WI38 (cell line): Measurements from ENCODE around the gene TMC7.
A peak's percentile ranks its signal among the peaks of the same experiment; 100 is the strongest.

Experiments used
- H3K4me3 ChIP-seq: 2 replicates; pipeline ENCODE4 v1.5.1; 2011; ENCODE audit warnings: low read depth, mild to moderate bottlenecking, control low read depth, low read length
- CTCF ChIP-seq: IDR thresholded peaks from 2 replicates; pipeline ENCODE4 v1.5.1; 2012; ENCODE audit warnings: low read depth, mild to moderate bottlenecking, control low read depth, low read length

TMC7 gene

GRCh38 chr16:18983565-18984434 is at the start of gene TMC7:
TMC7 (plus strand) TSS chr16:18983934; CDS start chr16:18984064, 130 bp downstream.
- H3K4me3 ChIP-seq, result peak within 1 kb of the TSS; percentile 63
- peak; percentile 79 for TF ChIP-seq CTCF

- TF ChIP-seq CTCF, result no peak
- no peak overlapping the region for H3K4me3 ChIP-seq
These were observed 46.9 kb upstream of the TMC7 start for GRCh38 chr16:18936727-18937340.

GRCh38 chr16:18937390-18937789 is 46.3 kb upstream of the TMC7 start:
- no peak for TF ChIP-seq CTCF

GRCh38 chr16:18938986-18939385 is 44.7 kb upstream of the TMC7 start:
- no peak overlapping the region for H3K4me3 ChIP-seq
- TF ChIP-seq CTCF, result no peak

More at GRCh38 chr16:18937390-18937789, 46.3 kb upstream of the TMC7 start:
- no peak overlapping the region for H3K4me3 ChIP-seq

- H3K4me3 ChIP-seq, result no peak overlapping the region
- no peak for TF ChIP-seq CTCF
These were observed 42.3 kb upstream of the TMC7 start for GRCh38 chr16:18941471-18941870.

- no peak for TF ChIP-seq CTCF
- H3K4me3 ChIP-seq, result no peak overlapping the region
These were observed 41.7 kb upstream of the TMC7 start for GRCh38 chr16:18942061-18942460.

- no peak for TF ChIP-seq CTCF
- H3K4me3 ChIP-seq, result no peak overlapping the region
These were observed 40.3 kb upstream of the TMC7 start for GRCh38 chr16:18943414-18943813.
